ENCODE results near the gene AIMP1.
A peak's percentile ranks its signal among the peaks of the same experiment; 100 is the strongest.
"Not testable (repeated sequence)": the region's sequence is repeated elsewhere in the genome, so short reads cannot be mapped to it uniquely, and the experiment has no call there.

AIMP1 gene

GRCh38 chr4:106316773-106317409, 541 bp downstream of the AIMP1 start:
- TF ChIP-seq CTCF (IDR thresholded peaks at IDR 0.05; ENCODE audit: insufficient read depth, low read depth, low read length, missing control alignments) = no peak
- peak overlapping the region; percentile 69 for H3K4me3 ChIP-seq (ENCODE audit: low read length)
- DNase-seq (ENCODE audit: low read depth) = no peak

- no peak for TF ChIP-seq CTCF (IDR thresholded peaks at IDR 0.05; ENCODE audit: insufficient read depth, low read depth, low read length, missing control alignments)
- H3K4me3 ChIP-seq (ENCODE audit: low read length) = peak overlapping the region; percentile 69
- no peak for DNase-seq (ENCODE audit: low read depth)
These were observed 1.5 kb downstream of the AIMP1 start for GRCh38 chr4:106317815-106318214.

GRCh38 chr4:106318511-106318910, 2.2 kb downstream of the AIMP1 start:
- DNase-seq (ENCODE audit: low read depth) = peak; percentile 21
- no peak overlapping the region for H3K4me3 ChIP-seq (ENCODE audit: low read length)
- TF ChIP-seq CTCF (IDR thresholded peaks at IDR 0.05; ENCODE audit: insufficient read depth, low read depth, low read length, missing control alignments) = no peak

- H3K4me3 ChIP-seq (ENCODE audit: low read length) = no peak overlapping the region
- DNase-seq (ENCODE audit: low read depth) = no peak
- no peak for TF ChIP-seq CTCF (IDR thresholded peaks at IDR 0.05; ENCODE audit: insufficient read depth, low read depth, low read length, missing control alignments)
These were observed 3.9 kb downstream of the AIMP1 start for GRCh38 chr4:106320235-106320634.

- not testable (repeated sequence) for H3K4me3 ChIP-seq (ENCODE audit: low read length); DNase-seq (ENCODE audit: low read depth)
These were observed 4.8 kb downstream of the AIMP1 start for GRCh38 chr4:106321168-106321567.

GRCh38 chr4:106321814-106322213, 5.5 kb downstream of the AIMP1 start:
- DNase-seq (ENCODE audit: low read depth); H3K4me3 ChIP-seq (ENCODE audit: low read length): not testable (repeated sequence)

GRCh38 chr4:106323119-106323518, 6.8 kb downstream of the AIMP1 start:
- DNase-seq (ENCODE audit: low read depth) = no peak
- no peak for TF ChIP-seq CTCF (IDR thresholded peaks at IDR 0.05; ENCODE audit: insufficient read depth, low read depth, low read length, missing control alignments)

GRCh38 chr4:106325800-106326199, 9.4 kb downstream of the AIMP1 start:
- no peak overlapping the region for H3K4me3 ChIP-seq (ENCODE audit: low read length)
- TF ChIP-seq CTCF (IDR thresholded peaks at IDR 0.05; ENCODE audit: insufficient read depth, low read depth, low read length, missing control alignments) = no peak
- peak; percentile 65 for DNase-seq (ENCODE audit: low read depth)

More at GRCh38 chr4:106323119-106323518, 6.8 kb downstream of the AIMP1 start:
- no peak overlapping the region for H3K4me3 ChIP-seq (ENCODE audit: low read length)
